BLaER1 (cell line): ENCODE data around the gene ARL8A.

Experiments
- H3K27ac ChIP-seq: shearing (Covaris generic); formaldehyde crosslinking; 2 replicates; pipeline ENCODE4 v1.8.1; 2022
- H3K27me3 ChIP-seq: shearing (Covaris generic); formaldehyde crosslinking; 2 replicates; pipeline ENCODE4 v1.8.1; 2022
- H3K36me3 ChIP-seq: shearing (Covaris generic); formaldehyde crosslinking; 2 replicates; pipeline ENCODE4 v1.8.1; 2022
- H3K4me1 ChIP-seq: shearing (Covaris generic); formaldehyde crosslinking; 2 replicates; pipeline ENCODE4 v1.8.1; 2022
- H3K4me2 ChIP-seq: shearing (Covaris generic); formaldehyde crosslinking; 2 replicates; pipeline ENCODE4 v1.8.1; 2022
- H3K4me3 ChIP-seq: shearing (Covaris generic); formaldehyde crosslinking; 2 replicates; pipeline ENCODE4 v1.8.1; 2022
- H3K9ac ChIP-seq: shearing (Covaris generic); formaldehyde crosslinking; 2 replicates; pipeline ENCODE4 v1.8.1; 2022
- H3K9me3 ChIP-seq: shearing (Covaris generic); formaldehyde crosslinking; 2 replicates; pipeline ENCODE4 v1.8.1; 2022
- H4K20me1 ChIP-seq: shearing (Covaris generic); formaldehyde crosslinking; 2 replicates; pipeline ENCODE4 v1.8.1; 2022
- Cebpa-rat ChIP-seq: shearing (Covaris generic); IDR thresholded peaks from 2 replicates; pipeline ENCODE4 v1.8.1; 2022

Gene ARL8A

DNA sequence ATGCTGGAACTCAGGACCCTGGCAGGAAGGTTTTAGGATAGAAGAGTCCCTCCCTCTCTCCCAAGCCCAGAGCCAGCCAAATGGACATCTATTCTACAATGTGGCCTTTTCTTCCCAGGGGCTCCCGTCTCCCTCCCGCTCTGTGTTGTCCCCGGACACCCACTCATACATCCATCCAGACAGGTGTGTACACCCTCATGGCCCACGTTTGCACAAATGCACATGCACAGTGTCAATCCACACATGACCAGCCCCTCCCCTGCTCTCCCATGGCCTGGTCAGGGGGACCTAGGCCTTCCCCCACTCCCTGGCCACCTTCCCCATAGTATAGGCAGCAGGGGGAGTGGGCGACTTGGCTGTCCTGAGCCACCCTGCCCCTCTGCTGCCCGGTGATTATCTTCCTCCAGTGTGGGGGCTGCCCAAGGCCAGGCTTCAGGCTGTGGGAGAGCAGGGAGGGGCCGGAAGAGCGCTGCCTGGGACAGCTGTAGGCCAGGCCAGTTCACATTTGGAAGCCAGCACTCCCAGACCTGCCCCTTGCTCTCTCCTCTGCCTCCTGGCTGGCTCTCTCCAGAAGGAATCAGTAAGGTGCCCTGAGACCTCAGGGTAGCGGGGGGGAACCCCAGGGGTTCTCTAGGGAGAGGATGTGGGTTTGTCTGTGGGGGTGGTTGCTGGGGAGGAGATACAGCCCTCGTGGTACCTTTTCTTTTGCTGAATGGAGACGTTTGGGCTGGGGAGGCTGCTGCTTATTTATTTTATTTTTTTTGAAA is 19.9 kb upstream of the ARL8A start:
- H3K9me3 ChIP-seq, result no peaks in the 10 kb centered on the region
- H3K9ac ChIP-seq, result peak overlapping the region; percentile 56; the same call in 1 of the 2 replicates
- H3K27me3 ChIP-seq, result 0 out of 2 replicates have a peak, but pooled peaks cover 5% of the 10 kb centered on the region
- H3K4me3 ChIP-seq, result peak overlapping the region; percentile 51
- peak overlapping the region; percentile 98 for H3K4me2 ChIP-seq
- TF ChIP-seq Cebpa-rat, result no peak
- peaks cover 69% of the 10 kb centered on the region for H3K4me1 ChIP-seq
- peaks cover 26% of the 10 kb centered on the region; the same call in 1 of the 2 replicates for H4K20me1 ChIP-seq
- H3K27ac ChIP-seq, result peak overlapping the region; percentile 33
- no peaks in the 10 kb centered on the region for H3K36me3 ChIP-seq

DNA sequence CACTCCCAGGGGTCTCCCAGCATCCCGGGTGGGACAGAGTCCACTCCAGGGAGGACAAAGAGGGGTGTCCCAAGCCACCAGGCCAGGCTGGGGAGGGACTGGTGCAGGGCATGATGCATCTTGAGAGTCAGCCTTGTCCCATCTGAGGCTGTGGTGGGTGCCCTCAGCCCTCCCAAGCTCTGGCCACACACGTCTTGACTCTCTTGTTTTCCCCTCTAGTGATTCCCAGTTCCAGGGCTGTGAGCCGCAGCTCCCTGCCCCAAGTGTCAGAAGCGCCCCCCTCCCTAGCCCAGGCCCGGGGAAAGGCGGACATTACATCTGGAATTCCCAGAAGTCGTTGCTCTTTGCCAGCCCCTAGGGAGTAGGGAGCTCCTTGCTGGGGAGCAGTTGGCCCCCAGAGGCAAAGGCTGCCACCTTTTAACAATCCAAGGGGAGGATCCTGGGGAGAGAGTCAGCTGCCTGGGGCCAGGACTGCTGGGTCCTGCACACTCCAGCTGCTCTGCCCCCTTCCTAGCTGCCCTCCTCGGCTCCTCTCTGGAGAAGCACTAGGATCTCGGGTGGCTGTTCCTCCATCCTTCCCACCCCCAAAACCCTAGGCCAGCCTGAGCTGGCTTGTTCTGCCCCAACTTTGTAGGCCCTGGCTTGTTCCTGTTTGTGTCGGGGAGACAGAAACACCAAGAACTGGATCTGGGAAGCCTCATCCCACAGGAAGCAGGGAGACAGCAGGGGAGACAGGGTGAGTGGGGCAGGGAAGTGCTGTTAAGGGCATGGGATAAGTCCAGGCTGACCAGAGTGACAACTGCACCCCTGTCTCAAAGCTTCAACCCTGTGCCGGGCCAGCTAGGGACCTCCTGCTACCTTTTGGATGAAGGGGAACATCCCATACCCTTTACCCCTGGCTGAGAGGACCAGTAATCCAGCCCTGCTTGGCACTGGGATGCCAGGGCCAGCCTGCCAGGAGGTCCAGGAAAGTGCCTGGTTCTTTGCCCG is 19.0 kb upstream of the ARL8A start:
- H3K36me3 ChIP-seq, result no peaks in the 10 kb centered on the region
- no peaks in the 10 kb centered on the region for H3K9me3 ChIP-seq
- peaks cover 26% of the 10 kb centered on the region; the same call in 1 of the 2 replicates for H4K20me1 ChIP-seq
- H3K27ac ChIP-seq, result peak overlapping the region; percentile 97; the same call in 1 of the 2 replicates
- no peak for TF ChIP-seq Cebpa-rat
- H3K27me3 ChIP-seq, result 0 out of 2 replicates have a peak, but pooled peaks cover 5% of the 10 kb centered on the region
- H3K9ac ChIP-seq, result peak overlapping the region; percentile 56; the same call in 1 of the 2 replicates
- peak overlapping the region; percentile 98 for H3K4me2 ChIP-seq
- H3K4me3 ChIP-seq, result peak overlapping the region; percentile 51; the same call in 1 of the 2 replicates
- peaks cover 78% of the 10 kb centered on the region for H3K4me1 ChIP-seq

DNA sequence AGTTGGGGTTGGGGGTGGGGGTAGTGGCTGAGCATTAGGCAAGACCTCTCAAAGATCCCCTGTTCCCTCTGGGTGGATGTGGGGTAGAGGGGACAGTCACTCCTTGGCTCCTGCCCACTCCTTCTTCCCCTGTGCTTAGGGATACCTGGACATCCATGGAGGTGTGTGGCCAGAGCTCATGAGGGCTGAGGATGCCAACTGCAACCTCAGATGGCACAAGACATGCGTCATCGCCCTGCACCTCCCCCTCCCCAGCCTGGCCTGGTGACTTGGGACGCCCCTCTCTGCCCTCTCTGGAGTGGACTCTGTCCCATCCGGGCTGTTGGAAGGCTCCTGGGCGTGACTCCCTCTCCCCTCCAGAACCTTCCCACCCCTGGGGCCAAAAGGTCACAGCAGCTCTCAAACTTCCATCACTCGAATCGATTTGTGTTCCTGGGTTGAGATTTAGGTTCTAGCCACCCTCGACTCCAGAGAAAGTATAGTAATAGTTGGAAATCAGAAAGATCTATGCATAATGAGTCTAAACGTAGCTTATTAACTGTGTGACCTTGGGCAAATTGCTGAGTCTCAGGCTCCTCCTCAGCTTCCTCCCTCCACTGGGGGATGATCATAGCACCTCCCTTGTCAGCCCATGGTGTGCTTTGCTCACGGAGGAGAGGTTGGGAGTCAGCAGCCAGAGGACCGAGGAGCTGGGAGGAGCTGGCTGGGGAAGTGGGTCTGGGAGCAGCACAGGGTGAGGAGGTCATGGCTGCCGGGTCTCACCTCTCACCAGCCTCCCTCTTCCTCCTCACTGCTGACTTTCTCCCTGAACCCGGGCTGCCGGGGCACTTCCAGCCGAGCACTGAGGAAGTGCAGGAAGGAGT is 18.1 kb upstream of the ARL8A start:
- no peaks in the 10 kb centered on the region for H3K9me3 ChIP-seq
- peaks cover 28% of the 10 kb centered on the region; the same call in 1 of the 2 replicates for H4K20me1 ChIP-seq
- peaks cover 88% of the 10 kb centered on the region for H3K4me1 ChIP-seq
- no peak for TF ChIP-seq Cebpa-rat
- H3K27me3 ChIP-seq, result 0 out of 2 replicates have a peak, but pooled peaks cover 5% of the 10 kb centered on the region
- peak overlapping the region; percentile 98 for H3K4me2 ChIP-seq
- H3K9ac ChIP-seq, result peak overlapping the region; percentile 86; the same call in 1 of the 2 replicates
- peaks cover 8% of the 10 kb centered on the region for H3K36me3 ChIP-seq
- H3K27ac ChIP-seq, result peak overlapping the region; percentile 97
- peak overlapping the region; percentile 71; the same call in 1 of the 2 replicates for H3K4me3 ChIP-seq

- Histone ChIP-seq H3K27ac (peak overlapping the region; percentile 97), H3K4me1 (peaks cover 94% of the 10 kb centered on the region), H3K4me2 (peak overlapping the region; percentile 98), H3K27me3 (0 out of 2 replicates have a peak, but pooled peaks cover 5% of the 10 kb centered on the region), H3K36me3 (peaks cover 14% of the 10 kb centered on the region), H3K4me3 (peak overlapping the region; percentile 71), H3K9me3 (no peaks in the 10 kb centered on the region), H3K9ac (peak overlapping the region; percentile 86), H4K20me1 (peaks cover 33% of the 10 kb centered on the region; the same call in 1 of the 2 replicates)
- no peak for TF ChIP-seq Cebpa-rat
Measured at GRCh38 chr1:202162047-202162417, 17.5 kb upstream of the ARL8A start.

DNA sequence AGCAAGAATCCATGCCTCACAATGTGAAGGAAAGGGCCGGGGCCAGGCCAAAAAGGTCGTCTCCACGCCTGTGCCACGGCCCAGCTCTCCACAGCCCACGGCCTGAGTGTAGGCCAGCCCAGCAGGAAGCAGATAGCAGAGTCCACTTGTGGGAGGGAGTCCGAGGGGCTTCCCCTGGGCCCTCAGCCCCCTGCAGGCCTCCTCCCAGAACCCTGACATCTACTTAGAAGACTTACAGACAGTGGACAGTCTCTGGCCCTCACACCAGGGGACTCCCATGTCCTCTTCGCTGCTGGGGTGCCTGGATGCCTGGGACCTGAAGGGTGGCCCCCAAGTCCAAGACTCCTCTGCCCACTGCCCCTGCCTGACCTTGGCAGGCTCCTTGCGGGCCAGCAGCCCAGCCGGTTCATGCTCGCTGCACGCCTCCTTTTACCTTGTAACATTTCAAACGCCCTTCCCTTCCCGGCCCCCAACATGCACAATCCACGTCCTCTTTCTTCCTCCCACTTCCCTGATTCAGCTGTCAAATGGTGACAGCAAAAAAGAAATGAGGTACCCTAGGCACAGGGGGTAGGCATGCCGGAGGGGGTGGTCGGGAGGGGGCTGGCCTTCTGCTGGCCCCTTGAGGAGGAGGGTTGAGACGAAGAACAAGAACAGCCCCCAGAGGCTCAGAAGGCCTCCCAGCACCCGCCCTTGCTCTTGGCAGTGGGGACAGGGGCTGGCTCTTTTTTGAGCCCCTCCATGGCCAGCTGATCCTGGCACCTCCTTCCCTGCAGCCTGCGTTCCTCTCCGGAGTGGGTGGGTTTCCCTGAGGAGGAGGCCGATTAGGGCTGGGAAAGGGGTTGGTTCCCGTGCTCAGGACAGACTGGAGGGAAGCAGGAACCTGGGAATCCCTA is 16.9 kb upstream of the ARL8A start:
- peaks cover 37% of the 10 kb centered on the region; the same call in 1 of the 2 replicates for H4K20me1 ChIP-seq
- H3K36me3 ChIP-seq, result peaks cover 20% of the 10 kb centered on the region
- no peaks in the 10 kb centered on the region for H3K9me3 ChIP-seq
- peak overlapping the region; percentile 71 for H3K4me3 ChIP-seq
- peak overlapping the region; percentile 98 for H3K4me2 ChIP-seq
- no peak for TF ChIP-seq Cebpa-rat
- H3K9ac ChIP-seq, result peak overlapping the region; percentile 86
- peak overlapping the region; percentile 97 for H3K27ac ChIP-seq
- H3K27me3 ChIP-seq, result 0 out of 2 replicates have a peak, but pooled peaks cover 5% of the 10 kb centered on the region
- H3K4me1 ChIP-seq, result peaks cover 99% of the 10 kb centered on the region

GRCh38 chr1:202160377-202160940 is 15.9 kb upstream of the ARL8A start, which contains the start of gene PTPN7:
PTPN7 (minus strand) TSS chr1:202160602; CDS start chr1:202159402, 1,200 bp downstream.
- peaks cover 30% of the 10 kb centered on the region for H3K36me3 ChIP-seq
- H3K4me1 ChIP-seq, result peaks cover 95% of the 10 kb centered on the region
- H3K4me3 ChIP-seq, result peak within 1 kb of the TSS; percentile 71
- peak within 1 kb of the TSS; percentile 98 for H3K4me2 ChIP-seq
- H3K27me3 ChIP-seq, result no peaks in the 10 kb centered on the region
- peaks cover 41% of the 10 kb centered on the region; the same call in 1 of the 2 replicates for H4K20me1 ChIP-seq
- peak within 1 kb of the TSS; percentile 97 for H3K27ac ChIP-seq
- no peaks in the 10 kb centered on the region for H3K9me3 ChIP-seq
- peak within 1 kb of the TSS; percentile 86 for H3K9ac ChIP-seq
- no peak for TF ChIP-seq Cebpa-rat

- Histone ChIP-seq H3K27me3 (no peaks in the 10 kb centered on the region), H3K9me3 (no peaks in the 10 kb centered on the region), H4K20me1 (peaks cover 37% of the 10 kb centered on the region; the same call in 1 of the 2 replicates), H3K4me1 (peaks cover 92% of the 10 kb centered on the region), H3K4me2 (peak overlapping the region; percentile 98), H3K27ac (peak overlapping the region; percentile 97), H3K4me3 (peak overlapping the region; percentile 71), H3K36me3 (peaks cover 37% of the 10 kb centered on the region), H3K9ac (peak overlapping the region; percentile 86)
- TF ChIP-seq Cebpa-rat, result no peak
Measured at GRCh38 chr1:202159534-202160371, 15.2 kb upstream of the ARL8A start.
